RKO (cell line): ENCODE data around the gene USB1.
"Not testable (repeated sequence)": the region's sequence is repeated elsewhere in the genome, so short reads cannot be mapped to it uniquely, and the experiment has no call there.

Experiments
- DNase-seq: peaks from one replicate; pipeline ENCODE4 v3.0.0-alpha.2; 2016; ENCODE audit warnings: low spot score

The USB1 gene

GRCh38 chr16:57970319-57970718, 30.9 kb upstream of the USB1 start:
- DNase-seq = no peak

- no peak for DNase-seq
Observed at GRCh38 chr16:57970970-57971369, 30.2 kb upstream of the USB1 start, which contains the start of gene CNGB1. TSS of gene CNGB1 (minus strand) at chr16:57971128. CDS start at chr16:57967286, 3,842 bp downstream.

- DNase-seq = no peak
Observed at GRCh38 chr16:57971848-57972247, 29.4 kb upstream of the USB1 start.

GRCh38 chr16:57972306-57972705, 28.9 kb upstream of the USB1 start:
- no peak for DNase-seq

GRCh38 chr16:57976331-57976796, 24.8 kb upstream of the USB1 start:
- DNase-seq = no peak

GRCh38 chr16:57977418-57978069, 23.7 kb upstream of the USB1 start:
- no peak for DNase-seq

GRCh38 chr16:57978070-57978465, 23.1 kb upstream of the USB1 start:
- DNase-seq = not testable (repeated sequence)

- no peak for DNase-seq
Observed at GRCh38 chr16:57979006-57979585, 22.1 kb upstream of the USB1 start.

GRCh38 chr16:57981636-57982035, 19.6 kb upstream of the USB1 start:
- DNase-seq = no peak

- DNase-seq = no peak
Observed at GRCh38 chr16:57982385-57982784, 18.8 kb upstream of the USB1 start.

- DNase-seq = no peak
Observed at GRCh38 chr16:57984443-57985203, 16.6 kb upstream of the USB1 start.

GRCh38 chr16:57985204-57986181, 15.7 kb upstream of the USB1 start:
- no peak for DNase-seq

GRCh38 chr16:57986196-57986595, 15.0 kb upstream of the USB1 start:
- no peak for DNase-seq

- no peak for DNase-seq
Observed at GRCh38 chr16:57987441-57988177, 13.6 kb upstream of the USB1 start.

GRCh38 chr16:57988929-57989328, 12.3 kb upstream of the USB1 start:
- DNase-seq = no peak

GRCh38 chr16:57991551-57992059, 9.6 kb upstream of the USB1 start:
- no peak for DNase-seq

- no peak for DNase-seq
Observed at GRCh38 chr16:57992084-57992483, 9.1 kb upstream of the USB1 start.

- no peak for DNase-seq
Observed at GRCh38 chr16:57993438-57993837, 7.8 kb upstream of the USB1 start.

GRCh38 chr16:57993897-57994296, 7.3 kb upstream of the USB1 start:
- DNase-seq = no peak

GRCh38 chr16:57994361-57994760, 6.8 kb upstream of the USB1 start:
- DNase-seq = no peak

GRCh38 chr16:57994778-57995177, 6.4 kb upstream of the USB1 start:
- DNase-seq = peak; percentile 58
